ENCODE data around the gene CACNA1D.

CACNA1D gene

DNA sequence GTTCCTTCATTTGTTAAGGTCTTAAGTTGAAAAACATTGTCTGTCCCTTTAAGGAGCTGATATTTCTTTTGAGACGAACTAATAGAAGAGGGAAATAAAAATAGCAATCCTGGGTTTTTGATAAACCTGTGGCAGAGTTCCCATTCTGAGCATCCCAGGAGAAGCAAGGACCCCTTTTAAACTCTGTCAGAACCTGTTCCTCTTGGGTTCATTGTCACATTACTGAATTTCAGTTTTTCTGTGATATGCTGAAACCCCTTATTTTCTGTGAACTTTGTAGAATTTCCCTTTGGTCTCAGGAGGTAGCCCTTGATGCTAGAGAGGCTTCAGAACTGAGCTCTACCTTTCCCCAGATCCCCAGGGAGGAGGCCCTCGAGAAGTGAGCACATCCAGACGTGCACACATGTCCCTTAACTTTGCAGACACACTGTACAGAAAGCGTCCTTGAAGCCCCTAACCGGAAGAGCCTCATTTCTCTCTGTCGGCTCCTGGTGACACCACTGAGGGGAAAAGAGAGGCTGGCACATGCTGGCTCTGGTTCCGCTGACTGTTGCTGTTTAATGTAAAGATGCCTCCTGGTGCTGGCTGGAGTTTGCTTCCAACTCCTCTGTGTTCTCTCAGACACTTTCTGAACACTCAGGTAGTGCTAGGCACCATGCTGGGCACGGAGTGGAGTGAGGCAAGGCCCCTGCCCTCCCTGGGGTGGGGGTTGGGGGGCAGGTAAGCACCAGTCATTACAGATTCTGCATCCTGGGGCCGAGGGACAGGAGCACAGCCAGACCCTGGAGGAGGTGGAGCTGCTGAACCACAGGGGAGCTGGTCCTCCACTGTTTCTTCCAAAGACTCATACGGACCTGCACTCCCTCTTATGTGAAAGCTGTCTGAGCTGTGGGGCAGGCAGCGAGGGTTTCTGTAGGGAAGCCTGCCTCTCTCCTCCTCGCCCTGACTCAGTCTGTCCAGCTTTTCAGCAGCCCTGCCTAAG, 274.4 kb downstream of the CACNA1D start:
- no peak for DNase-seq

DNA sequence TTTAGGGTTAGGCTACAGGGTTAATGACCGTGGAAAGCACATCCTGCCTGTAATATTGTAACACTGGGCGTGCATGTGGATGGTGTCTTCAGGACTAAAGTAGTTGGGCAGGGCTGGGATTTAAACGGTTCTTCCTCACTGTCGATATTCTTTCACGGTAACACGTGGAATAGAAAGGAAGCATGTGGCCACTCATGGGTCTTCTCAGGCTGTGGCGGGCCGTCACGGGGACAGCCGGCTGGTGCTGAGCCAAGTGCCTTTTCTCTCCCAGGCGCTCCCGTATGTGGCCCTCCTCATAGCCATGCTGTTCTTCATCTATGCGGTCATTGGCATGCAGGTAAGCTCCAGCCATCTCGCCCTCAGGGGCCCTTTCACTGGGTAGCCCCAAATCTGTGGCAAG, 278.2 kb downstream of the CACNA1D start:
- DNase-seq: no peak

DNA sequence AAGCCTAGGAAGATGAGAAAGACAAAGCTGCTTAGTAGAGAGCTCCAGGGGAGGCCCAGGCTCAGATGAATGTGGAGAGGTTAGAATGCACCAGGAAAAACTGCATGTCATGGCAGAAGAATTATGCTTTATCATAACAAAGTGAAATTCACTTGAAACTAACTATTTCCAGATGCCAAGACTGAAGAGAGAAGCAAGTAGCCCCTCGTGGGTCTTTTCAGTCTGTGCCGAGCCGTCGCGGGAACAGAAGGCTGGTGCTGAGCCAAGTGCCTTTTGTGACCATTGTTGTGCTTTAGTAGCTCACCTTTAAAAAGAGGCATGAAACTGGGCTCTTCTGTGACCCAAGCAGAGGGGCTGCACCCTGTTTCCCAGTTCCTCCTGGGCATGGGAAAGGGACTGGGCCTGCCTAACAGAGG, 278.6 kb downstream of the CACNA1D start:
- no peak for DNase-seq

DNA sequence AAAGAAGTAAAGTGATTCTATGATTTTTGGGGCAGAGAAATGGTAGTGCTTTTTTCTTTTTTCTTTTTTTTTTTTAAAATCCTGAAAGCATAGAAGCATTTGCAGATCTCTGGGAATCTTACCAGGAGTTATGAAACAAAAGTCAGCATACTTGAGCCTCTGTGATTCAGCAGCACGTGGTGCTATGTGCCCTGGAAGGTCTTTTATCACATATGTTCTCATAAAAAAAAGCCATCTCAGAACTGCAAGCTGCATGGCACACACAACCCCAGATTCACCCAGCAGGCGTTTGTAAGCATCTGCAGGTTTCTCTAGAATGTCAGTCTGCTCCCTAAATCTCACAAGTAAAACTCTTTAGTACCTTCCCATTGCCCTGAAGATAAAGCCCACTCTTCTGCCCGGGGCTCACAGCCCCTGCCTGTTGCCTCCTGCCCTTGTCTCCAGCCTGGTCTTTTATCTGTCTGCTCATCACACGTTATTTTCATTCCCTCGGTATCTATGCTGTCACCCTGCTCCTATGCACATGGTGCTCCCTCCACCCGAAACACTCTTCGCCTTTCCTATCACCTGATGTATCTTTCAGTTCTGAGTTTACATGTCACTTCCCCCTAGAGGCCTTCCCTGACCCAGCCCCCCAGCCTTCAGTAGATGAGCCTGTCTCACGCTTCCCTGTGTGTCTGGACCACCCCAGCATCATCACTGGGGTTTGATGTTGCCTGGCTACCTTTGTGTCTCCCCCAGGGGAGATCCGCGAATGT, 279.4 kb downstream of the CACNA1D start:
- no peak for DNase-seq

DNA sequence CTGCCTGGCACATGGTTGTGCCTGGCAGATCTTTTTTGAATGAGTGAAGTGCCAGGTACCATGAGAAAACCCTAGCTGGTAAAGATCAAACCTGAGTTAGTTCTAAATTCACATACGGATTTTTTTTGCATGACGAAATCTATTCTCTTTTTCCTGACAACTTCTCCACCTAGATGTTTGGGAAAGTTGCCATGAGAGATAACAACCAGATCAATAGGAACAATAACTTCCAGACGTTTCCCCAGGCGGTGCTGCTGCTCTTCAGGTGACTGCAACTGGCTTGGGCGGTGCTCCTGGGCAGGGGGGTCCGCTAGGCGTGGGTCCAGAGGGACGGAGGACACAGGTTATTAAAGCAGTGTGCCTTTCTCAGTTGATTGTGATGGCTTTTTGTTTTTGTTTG, 280.0 kb downstream of the CACNA1D start:
- no peak for DNase-seq

DNA sequence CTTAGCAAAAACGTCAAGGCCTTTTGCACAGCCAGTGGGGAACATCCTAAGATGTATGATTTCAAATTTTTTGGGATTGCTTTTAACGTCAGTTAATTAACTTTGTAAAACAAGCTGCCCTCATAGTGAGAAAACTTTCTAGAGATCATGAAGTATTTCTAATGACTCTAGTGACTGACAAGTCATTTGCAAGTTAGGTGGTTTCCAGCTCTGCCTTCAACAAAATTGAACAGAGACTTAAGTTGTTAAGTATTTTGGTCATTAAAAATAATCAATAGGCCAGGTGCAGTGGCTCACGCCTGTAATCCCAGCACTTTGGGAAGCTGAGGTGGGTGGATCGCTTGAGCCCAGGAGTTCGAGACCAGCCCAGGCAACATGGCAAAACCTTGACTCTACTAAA, 280.6 kb downstream of the CACNA1D start:
- no peak for DNase-seq

DNA sequence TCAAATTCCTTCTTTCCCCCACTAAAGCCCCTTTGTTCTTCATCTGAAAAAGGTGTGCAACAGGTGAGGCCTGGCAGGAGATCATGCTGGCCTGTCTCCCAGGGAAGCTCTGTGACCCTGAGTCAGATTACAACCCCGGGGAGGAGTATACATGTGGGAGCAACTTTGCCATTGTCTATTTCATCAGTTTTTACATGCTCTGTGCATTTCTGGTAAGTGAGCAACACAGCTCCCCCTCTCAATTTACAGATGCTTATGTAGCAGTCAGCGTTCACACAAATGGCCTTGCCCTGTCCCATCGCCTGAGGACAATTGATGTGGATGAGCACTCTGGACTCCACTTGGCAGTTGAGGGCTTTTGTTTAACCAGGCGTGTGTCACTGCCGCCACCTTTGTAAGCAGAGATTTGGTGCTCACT, 281.4 kb downstream of the CACNA1D start:
- DNase-seq: no peak

DNA sequence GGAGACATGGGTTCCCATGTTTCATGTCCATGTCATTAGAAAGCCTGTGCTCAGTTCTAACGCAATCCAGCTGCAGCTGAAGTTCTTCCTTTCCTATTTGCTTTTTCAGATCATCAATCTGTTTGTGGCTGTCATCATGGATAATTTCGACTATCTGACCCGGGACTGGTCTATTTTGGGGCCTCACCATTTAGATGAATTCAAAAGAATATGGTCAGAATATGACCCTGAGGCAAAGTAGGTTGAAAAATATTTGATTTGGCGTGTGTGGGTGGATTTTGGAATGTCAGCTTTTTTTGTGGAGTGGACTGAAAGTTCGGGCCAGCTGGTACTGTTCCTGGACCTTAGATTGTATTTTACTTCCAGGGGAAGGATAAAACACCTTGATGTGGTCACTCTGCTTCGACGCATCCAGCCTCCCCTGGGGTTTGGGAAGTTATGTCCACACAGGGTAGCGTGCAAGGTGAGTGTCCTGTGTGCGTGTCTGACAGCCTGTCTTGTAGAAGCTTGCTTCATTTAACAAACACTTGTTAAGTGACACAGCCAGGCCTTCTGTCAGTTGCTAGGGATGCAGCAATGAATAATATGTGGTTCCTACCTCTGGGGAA, 282.2 kb downstream of the CACNA1D start:
- no peak for DNase-seq

DNA sequence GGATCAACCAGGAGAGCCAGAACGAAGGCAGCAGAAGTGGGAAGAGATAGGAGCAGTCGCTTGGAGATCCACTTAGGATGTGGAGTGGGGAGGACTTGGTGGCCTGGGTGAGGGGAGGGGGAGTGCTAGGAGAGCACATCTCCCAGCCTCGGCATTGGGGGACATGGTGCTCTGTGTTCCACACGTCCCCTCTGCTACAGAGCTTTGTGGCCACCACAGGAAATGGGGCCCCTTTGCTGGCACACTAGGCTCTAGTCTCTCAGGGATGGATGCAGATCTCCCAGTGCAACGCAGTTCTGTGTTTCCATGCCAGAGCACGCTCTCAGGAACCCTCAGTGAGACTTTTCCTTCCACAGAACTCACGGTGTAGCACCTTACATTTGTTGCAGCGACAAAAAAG, 283.1 kb downstream of the CACNA1D start:
- DNase-seq: no peak

DNA sequence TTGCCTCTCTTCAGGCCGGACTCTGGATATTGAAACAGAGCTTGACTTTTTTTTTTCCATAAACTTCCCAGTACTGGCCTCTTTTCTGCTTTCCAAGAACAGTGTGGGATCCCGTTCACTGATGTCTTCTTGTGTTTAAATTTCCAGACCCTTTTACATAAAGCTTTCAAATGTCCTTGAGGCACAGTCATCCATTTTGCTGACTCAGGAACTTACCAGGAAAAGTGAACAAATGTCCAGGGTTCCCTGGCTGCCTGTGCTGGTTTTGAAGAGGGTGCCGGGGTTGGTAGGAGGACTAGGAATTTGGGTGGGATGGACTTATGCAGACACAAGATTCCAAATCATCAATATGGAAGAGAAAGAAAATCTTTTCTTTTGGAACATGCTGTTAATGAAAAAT, 283.7 kb downstream of the CACNA1D start:
- DNase-seq: no peak

DNA sequence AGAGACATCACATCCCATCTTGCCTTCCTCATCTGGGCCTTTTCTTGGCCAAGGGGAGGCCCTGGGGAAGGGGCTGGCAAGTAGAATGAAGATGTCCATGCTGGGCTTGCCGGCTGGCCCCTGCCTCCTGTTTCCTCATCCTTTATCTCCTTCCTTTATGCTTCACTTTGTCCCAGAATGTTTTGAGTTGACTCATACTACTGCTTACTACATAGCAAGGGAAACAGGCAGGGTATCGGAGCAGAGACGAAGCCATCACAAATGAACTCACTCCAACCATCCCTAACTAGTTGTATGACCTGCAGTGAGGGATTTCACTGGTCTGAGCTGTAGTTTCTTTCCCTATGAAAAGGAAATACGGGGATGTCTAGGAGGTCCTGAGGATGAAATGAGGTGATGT, 285.8 kb downstream of the CACNA1D start:
- no peak for DNase-seq

DNA sequence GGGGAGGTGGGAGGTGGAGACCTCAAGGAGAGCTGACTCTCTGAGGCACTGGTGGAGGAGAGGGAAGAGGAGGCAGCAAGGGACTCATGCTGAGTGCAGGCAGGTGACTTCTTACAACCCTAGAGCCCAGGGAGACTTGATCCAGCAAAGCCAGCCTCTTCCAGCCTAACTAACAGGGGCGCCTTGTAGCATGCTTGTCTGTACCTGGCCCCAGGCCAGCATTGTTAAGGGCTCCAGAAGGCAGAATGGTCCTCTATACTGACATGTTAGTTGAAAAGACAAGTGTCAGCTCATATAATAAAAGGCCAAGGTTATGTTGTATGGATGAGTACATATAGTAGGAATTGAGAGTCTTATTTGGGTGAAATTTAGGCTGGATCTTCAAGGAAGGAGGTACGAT, 286.4 kb downstream of the CACNA1D start:
- no peak for DNase-seq

DNA sequence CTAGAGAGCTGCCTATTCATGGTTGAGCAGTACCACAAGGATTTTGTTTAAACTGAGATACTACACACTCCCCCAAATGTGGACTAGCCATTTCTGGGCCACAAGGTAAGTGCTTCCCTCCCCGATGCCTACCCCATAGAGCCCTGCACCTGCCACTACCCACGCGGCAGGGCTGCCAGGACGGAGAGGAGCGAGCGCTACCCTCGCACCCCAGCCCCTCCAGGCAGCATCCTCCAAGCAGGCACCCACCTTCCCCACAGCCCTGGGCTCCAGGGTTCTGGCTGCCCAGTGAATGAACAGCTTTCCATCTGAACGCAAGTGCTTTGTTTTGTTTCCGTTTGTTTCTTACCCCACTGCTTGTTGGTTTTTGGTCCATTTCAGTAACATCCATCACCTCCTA, 292.6 kb downstream of the CACNA1D start:
- no peak for DNase-seq

DNA sequence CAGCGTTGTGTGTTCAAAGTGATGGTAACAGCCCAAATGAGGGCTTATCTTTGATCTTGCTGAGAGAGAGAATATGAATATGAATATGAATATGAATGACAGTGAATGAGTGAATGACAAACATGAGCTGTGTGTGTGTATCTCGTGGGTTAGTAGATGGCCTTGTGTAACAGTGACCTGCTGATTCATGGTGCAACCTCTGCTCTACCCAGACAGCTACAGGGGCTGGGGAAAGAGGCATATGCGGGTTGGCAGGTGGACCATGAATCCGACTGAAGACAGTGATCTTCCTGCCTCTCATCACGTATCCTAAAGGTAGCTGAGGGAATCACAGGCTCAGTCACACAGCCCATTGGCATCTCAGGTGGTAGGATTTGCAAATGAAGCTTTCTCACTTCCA, 293.6 kb downstream of the CACNA1D start:
- no peak for DNase-seq

DNA sequence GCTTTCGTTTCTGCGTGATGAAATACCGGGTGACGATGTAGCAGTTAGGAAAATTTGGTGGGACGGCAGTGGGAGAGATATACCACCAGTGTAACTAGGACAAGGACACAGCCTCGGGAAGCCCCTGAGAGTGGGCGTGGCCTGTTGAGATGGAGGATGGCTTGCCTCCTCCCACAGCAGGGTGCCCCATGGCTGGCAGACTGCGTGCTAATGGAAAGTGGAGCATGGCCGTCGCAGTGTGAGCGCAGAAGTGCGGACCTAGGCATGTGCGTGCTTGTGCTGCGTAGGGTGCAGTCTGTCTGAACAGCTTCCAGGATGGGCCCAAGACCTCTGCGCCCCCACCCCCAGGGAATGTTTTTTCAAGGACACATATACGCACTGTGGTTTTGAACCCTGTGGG, 295.0 kb downstream of the CACNA1D start:
- DNase-seq: no peak

DNA sequence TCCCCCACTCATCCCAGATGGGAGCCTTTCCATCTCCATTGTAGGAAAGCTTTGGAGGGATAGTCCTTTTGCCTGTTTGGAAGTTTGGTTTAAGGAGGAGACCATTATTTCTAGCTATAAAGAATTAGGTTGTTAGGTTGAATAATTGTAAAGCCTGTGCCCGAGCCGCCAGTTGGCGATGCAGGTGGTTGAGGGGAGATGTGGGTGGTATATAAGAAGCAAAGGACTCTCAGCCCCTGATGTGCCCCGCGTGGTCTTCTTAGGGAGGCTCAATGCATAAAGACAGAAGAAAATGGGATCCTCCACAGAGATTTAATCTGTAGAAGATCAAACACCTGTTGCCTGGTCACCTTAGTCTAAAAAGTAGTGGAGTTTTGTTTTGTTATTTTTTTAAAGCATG, 296.1 kb downstream of the CACNA1D start:
- DNase-seq: no peak

DNA sequence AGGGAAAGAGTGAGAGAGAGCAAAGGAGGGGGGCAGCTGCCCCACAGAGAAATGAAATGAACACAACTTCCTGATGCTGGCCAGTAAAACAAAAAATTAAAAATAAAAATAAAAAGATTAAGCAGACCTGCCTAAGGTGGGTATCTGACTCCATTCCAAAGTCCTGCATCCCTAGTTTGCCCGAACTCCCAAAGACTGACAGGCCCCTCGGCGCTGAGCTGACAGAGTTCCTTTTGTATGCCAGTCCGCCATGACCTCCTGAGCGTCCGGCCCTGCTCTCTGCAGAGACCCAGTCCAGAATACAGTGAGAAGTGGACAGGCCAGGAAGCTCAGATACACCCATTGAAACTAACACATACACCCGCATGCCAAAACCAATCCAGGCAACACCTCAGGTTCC, 296.9 kb downstream of the CACNA1D start:
- DNase-seq: no peak

DNA sequence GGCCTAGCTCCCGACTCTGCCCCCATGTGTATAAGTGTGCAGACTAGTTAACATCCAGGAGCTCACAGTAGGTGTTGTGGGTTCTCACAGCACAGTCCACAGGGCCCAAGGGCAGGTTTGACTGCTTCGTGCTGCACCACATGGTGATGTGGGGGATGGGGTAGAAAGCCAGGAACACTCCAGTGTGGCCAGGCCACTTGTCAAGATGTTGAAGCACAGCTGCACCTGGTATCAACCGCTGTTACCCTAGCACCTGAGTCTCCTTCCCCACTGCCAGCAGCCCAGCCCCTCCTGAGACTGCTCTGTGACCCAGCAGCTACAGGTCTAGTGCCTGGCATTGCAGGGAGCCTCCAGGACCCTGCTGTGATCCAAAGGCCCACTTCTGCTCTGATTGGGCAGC, 298.5 kb downstream of the CACNA1D start:
- no peak for DNase-seq

DNA sequence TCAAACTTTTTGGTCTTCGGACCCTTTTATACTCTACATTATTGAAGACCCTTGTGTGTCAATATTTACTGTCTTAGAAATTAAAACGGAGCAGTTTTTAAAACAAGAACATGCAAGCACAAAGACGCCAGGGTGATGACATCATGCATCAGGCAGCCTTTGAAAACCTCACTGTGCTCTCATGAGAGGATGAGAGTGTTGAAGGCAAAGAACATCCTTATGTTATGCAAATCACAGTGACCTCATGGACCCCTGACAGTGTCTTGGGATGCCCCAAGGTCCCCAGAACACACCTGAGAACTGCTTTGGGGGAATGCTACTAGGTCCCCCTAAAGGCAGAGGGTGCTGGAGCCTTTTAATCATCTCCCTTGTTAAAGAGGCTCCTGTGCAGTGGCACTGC, 300.2 kb downstream of the CACNA1D start:
- no peak for DNase-seq

DNA sequence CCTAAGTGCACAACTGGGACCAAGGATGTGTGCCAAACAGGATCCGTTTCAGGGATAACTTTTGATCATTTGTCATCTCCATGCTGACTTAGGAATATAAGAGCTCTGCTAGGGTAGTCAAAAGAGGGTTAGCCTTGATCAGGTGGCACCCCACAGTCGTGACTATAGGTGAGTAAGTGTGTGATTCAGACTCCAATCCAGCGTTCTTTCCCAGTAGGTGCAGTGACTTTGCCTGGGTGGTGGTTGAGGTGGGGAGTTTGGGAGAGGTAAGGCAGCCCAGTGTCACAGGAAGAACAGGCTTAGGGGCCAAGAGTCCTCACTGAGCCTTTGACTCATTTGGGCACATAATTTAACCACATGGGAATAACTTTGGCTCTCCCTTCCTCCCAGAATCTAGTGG, 300.8 kb downstream of the CACNA1D start:
- no peak for DNase-seq

DNA sequence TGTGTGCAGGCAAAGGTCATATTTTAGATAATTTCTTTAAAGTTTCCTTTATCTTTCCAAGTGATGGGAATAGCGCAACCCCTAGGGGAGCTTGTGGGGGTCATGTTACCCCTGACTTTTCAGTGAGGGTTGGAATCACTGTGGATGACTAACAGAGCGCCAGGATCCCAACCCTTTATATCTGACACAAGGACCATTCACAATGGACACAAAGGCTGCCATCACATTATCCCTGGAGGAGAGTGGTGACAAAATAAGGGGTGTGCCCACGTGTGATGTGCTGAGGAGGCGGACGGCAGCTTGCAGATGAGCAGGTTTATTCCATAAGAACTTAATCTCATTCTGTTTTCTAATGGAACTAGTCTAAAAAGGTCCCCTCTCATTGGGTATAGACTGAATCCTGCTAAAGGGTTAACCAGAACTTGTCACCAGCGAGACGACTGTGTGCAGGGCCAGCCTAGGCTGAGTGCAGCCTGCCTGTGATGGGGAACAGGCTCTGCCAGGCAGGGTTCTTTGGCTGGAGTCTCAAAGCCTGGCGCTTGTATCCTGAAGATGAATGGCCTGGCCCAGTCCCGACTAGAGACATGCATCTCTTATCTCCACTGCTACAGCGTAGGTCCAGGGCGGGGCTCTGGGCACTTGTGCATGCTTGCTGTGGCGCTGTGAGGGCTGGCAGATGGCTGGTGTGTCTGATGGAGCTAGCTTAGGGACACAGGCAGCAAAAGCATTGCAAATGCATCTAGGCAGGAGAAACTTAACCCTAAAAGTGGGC, 301.6 kb downstream of the CACNA1D start:
- DNase-seq: no peak

DNA sequence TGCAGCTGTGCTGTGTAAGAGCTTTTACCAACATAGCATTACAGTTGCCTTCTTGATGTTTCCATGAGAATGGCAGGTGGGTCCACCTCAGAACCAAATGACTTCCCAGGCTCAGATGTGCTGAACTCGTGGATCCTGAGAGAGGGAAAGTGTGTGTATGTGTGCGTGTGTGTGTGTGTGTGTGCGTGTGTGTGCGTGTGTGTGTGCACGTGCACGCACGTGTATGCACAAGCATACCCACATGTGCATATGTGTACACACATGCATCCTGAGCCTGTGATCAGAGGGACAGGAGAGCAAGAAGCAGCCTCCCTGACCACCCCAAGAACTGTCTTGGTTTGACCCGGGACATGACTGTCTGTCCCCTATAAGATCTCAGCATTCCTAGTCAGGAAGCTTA, 303.7 kb downstream of the CACNA1D start:
- no peak for DNase-seq

DNA sequence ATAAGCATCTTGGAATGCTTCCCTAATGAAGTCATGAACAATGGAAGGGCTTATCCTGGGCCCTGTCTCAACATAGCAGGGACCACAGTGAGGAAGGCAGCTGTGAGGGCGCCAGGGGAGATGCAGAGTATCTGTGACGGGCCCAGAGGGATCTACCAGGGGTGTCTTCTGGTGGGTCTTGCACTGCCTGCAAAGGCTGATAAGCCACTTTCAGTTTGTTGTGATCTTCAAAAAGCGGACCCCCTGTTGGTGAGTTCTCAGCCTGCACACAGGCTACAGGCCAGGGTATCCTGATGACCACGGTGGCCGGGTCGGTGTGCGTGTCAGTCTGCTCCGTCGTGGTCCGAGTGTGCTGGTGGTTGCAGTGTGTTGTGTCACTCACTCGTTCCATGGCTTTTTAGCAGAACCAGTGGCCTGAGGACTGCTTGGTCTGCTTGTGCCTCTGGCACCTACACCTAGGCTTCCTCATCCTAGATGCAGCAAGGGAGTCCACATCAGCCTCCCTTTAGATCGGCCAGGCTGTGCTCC, 305.0 kb downstream of the CACNA1D start:
- no peak for DNase-seq
